Stimulated activated CD8-positive, alpha-beta memory T cell treated with anti-CD3 and anti-CD28 coated beads, Interleukin-12 subunit alpha, Interleukin-12 subunit beta, amount 100 ng/mL, for 24 hours (primary cell): ENCODE data around the gene PFDN2.

Experiments
- DNase-seq: peaks from one replicate; pipeline ENCODE4 v3.0.0-alpha.2; 2020; ENCODE audit errors: extremely low read depth

The PFDN2 gene

GRCh38 chr1:161051219-161051618 is 66.6 kb downstream of the PFDN2 start:
- no peak for DNase-seq
